OCI-LY3 (cell line): ENCODE results near the gene ZBTB16.

ENCODE experiments used
- EZH2phosphoT487 ChIP-seq: fragments of 200-600 bp; shearing (Covaris generic); IDR thresholded peaks from 2 replicates; pipeline ENCODE4 v1.6.1; 2018; ENCODE audit warnings: antibody characterized with exemption, mixed run types, low read depth
- TF ChIP-seq, protein P1 (sequence below): fragments of 200-600, 300-600 bp; sonication (generic); IDR thresholded peaks from 2 replicates; pipeline ENCODE4 v1.5.1; 2014; ENCODE audit warnings: antibody characterized with exemption, low read length, low read depth

DNA sequence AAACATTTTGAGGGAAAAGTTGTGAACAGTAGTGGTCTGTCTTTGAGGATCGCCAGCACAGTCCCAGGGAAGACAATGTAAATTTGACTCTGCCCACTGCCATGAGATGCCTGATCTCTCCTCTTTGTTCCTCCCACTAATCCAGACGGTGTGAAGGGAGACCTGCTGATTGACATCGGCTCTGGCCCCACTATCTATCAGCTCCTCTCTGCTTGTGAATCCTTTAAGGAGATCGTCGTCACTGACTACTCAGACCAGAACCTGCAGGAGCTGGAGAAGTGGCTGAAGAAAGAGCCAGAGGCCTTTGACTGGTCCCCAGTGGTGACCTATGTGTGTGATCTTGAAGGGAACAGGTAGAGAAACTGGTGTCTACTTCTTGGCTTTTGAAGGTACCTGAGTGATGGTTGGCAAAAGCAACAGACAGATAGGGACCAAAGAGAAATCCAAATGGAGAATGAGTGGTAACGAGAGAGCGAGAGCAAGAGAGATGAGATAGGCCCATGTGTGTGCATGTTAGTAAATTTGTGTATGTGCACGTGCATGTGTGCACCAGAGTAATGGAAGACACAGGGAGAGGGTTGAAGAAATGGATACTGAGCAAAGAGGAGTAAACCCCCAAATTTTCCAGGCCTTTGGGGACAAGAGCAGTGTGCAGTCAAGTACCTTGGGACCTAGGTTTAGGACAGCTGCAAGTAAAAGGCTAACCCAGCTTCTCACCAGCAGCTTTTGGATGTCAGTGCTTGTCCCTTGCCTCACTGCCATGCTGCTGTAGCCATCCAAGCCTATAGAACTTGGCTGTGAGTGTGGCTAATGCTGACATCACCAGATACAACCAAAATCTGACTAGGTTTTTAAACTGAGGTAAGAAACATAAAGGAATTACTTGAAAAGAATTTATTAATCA is 238.5 kb downstream of the ZBTB16 start:
- TF ChIP-seq, protein P1, sequence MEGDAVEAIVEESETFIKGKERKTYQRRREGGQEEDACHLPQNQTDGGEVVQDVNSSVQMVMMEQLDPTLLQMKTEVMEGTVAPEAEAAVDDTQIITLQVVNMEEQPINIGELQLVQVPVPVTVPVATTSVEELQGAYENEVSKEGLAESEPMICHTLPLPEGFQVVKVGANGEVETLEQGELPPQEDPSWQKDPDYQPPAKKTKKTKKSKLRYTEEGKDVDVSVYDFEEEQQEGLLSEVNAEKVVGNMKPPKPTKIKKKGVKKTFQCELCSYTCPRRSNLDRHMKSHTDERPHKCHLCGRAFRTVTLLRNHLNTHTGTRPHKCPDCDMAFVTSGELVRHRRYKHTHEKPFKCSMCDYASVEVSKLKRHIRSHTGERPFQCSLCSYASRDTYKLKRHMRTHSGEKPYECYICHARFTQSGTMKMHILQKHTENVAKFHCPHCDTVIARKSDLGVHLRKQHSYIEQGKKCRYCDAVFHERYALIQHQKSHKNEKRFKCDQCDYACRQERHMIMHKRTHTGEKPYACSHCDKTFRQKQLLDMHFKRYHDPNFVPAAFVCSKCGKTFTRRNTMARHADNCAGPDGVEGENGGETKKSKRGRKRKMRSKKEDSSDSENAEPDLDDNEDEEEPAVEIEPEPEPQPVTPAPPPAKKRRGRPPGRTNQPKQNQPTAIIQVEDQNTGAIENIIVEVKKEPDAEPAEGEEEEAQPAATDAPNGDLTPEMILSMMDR = no peak
- no peak for TF ChIP-seq EZH2phosphoT487
